ENCODE measurements around the gene PLVAP.

Gene PLVAP

GRCh38 chr19:17321655-17322489 lies 55.3 kb downstream of the PLVAP start:
- no peak for DNase-seq (ENCODE audit: low spot score)

- DNase-seq (ENCODE audit: low spot score) = no peak
Measured at GRCh38 chr19:17320435-17320834, 56.7 kb downstream of the PLVAP start.

- no peak for DNase-seq (ENCODE audit: low spot score)
Measured at GRCh38 chr19:17319473-17320238, 57.5 kb downstream of the PLVAP start.

- DNase-seq (ENCODE audit: low spot score) = no peak
Measured at GRCh38 chr19:17318966-17319365, 58.2 kb downstream of the PLVAP start.

GRCh38 chr19:17314007-17314593 lies 63.0 kb downstream of the PLVAP start:
- no peak for DNase-seq (ENCODE audit: low spot score)

- DNase-seq (ENCODE audit: low spot score) = no peak
Measured at GRCh38 chr19:17312189-17313113, 64.7 kb downstream of the PLVAP start.

- DNase-seq (ENCODE audit: low spot score) = no peak
Measured at GRCh38 chr19:17311455-17312188, 65.5 kb downstream of the PLVAP start.

GRCh38 chr19:17309965-17310461 lies 67.1 kb downstream of the PLVAP start:
- DNase-seq (ENCODE audit: low spot score) = no peak

- peak; percentile 99 for DNase-seq (ENCODE audit: low spot score)
Measured at GRCh38 chr19:17309198-17309964, 67.8 kb downstream of the PLVAP start, which contains the start of gene DDA1. Gene DDA1, plus strand, starts transcription at chr19:17309563. Its CDS starts 92 bp downstream, at chr19:17309655.

GRCh38 chr19:17307876-17308377 lies 69.2 kb downstream of the PLVAP start:
- no peak for DNase-seq (ENCODE audit: low spot score)

GRCh38 chr19:17306285-17306714 lies 70.8 kb downstream of the PLVAP start:
- no peak for DNase-seq (ENCODE audit: low spot score)

GRCh38 chr19:17305517-17306284 lies 71.4 kb downstream of the PLVAP start, which contains the start of gene MRPL34:
Gene MRPL34, plus strand, starts transcription at chr19:17305872. Its CDS starts 21 bp downstream, at chr19:17305893.
- peak; percentile 98 for DNase-seq (ENCODE audit: low spot score)

- DNase-seq (ENCODE audit: low spot score) = no peak
Measured at GRCh38 chr19:17305216-17305516, 72.0 kb downstream of the PLVAP start.

- DNase-seq (ENCODE audit: low spot score) = no peak
Measured at GRCh38 chr19:17304386-17305215, 72.5 kb downstream of the PLVAP start.

GRCh38 chr19:17303940-17304267 lies 73.2 kb downstream of the PLVAP start:
- DNase-seq (ENCODE audit: low spot score) = no peak

- DNase-seq (ENCODE audit: low spot score) = peak; percentile 85
Measured at GRCh38 chr19:17303167-17303939, 73.8 kb downstream of the PLVAP start, which contains the start of gene ABHD8. Gene ABHD8, minus strand, starts transcription at chr19:17303425. Its CDS starts 1,809 bp downstream, at chr19:17301616.
